Right cardiac atrium (tissue), 5 donors: ENCODE results near the gene CRYGC. TPM values are rescaled to one million over a fixed set of nuclear protein-coding genes. Genes with fewer than 3 reads are reported as not detected.

Source experiments
- ATAC-seq, 2 donors: fragments of 200-7000 bp; cut with Tn5 transposase; one replicate each; pipeline versions ENCODE4 v1.8.0 to v1.9.1; 2020; ENCODE audit warnings: moderate library complexity in 2 of 2, mild to moderate bottlenecking in 1 of 2
- DNase-seq, 3 donors: peaks; one replicate each; pipeline ENCODE4 v3.0.0-alpha.2; 2020
- H3K27ac ChIP-seq: one replicate; pipeline ENCODE4 v1.5.1; 2013; ENCODE audit warnings: mild to moderate bottlenecking, low read length, control low read depth, moderate library complexity
- H3K27me3 ChIP-seq: one replicate; pipeline ENCODE4 v1.6.1; 2013; ENCODE audit not compliant: control insufficient read depth, insufficient read depth
- H3K4me1 ChIP-seq: one replicate; pipeline ENCODE4 v1.6.1; 2013; ENCODE audit warnings: low read length; ENCODE audit not compliant: control insufficient read depth, insufficient read depth
- H3K4me3 ChIP-seq: one replicate; pipeline ENCODE4 v1.5.1; 2013; ENCODE audit warnings: low read length, control low read depth
- H3K9me3 ChIP-seq: one replicate; pipeline ENCODE4 v1.6.1; 2013; ENCODE audit warnings: low read length; ENCODE audit not compliant: control insufficient read depth
- WGBS: extraction: QIAGEN DNeasy Blood & Tissue Kit; methylation state at CpG from one replicate; pipeline ENCODE4 v1.1.7; 2013; 5-methylcytosine and 5-hydroxymethylcytosine counted together
- intact Hi-C, 4 donors: fragments of 100-400 bp; cut with DNase I; formaldehyde crosslinking; loops; one replicate each; pipeline versions ENCODE4 v1.11.0 to v1.14.0; 2022 to 2023
- polyA plus RNA-seq: library from polyadenylated mRNA; stranded (reverse); fragments of 200-250 nt; gene quantifications from one replicate; pipeline ENCODE4 v1.2.3, GENCODE V29; 2013
- total RNA-seq, 4 donors: library from RNA; stranded (reverse); fragmentation: NEBNext Ultra II Directional; extraction: Animal tissue kit (Norgen Biotek cat#: 25700); gene quantifications; one replicate each; pipeline ENCODE4 v1.2.1, GENCODE V29; 2021
- donor health status: healthy with polysubstance abuse.
- donor health status: DM: no; HTN: yes; CAD: no.
- donor health status: DM: no; HTN: no; CAD: no.
- donor health status: DM: no; HTN: yes; CAD: no; lungs with severe emphysema.
- donor health status: DM: yes; HTN: yes; CAD: no.

Gene CRYGC
- total and polyA plus RNA-seq, 5 donors: not detected

DNA sequence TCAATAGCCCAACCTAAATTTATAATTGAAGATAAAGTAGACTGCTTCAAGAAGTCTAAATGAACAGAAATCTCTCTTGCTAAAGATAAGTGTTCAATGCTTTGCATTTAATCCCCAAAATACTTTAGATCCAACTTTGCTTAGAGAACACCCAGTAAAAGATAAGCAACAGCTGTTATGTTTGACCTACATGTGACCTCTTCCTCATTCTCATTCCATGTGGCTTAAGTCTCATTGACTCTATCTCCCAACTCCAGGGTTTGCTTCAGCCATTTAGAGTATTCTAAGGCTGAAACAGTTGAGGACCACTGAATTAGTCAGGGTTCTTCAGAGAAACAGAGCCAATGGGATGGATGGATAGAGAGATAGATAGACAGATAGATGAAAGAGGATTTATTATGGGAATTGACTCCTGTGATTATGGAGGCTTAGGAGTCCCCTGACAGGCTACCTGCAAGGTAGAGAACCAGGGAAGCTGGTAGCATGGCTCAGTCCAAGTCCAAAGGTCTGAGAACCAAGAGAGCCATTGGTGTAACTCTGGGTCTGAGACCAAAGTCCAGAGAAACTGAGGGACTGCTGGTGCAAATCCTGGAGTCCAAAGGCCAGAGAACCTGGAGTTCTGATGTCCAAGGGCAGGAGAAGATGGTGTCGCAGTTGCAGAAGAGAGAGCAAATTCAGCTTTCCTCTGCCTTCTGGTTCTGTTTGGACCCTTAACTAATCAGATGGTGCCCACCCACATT, 37.4 kb downstream of the CRYGC start:
- no peak overlapping the region for H3K4me3 ChIP-seq
- no peaks in the 10 kb centered on the region for H3K9me3 ChIP-seq
- ATAC-seq (no peak), DNase-seq (no peak)
- H3K27me3 ChIP-seq: no peaks in the 10 kb centered on the region
- H3K27ac ChIP-seq: no peak overlapping the region
- no peaks in the 10 kb centered on the region for H3K4me1 ChIP-seq
- WGBS: 100% methylated on average over 1 of the region's 1 CpG
- intact Hi-C loops: no loop called here

DNA sequence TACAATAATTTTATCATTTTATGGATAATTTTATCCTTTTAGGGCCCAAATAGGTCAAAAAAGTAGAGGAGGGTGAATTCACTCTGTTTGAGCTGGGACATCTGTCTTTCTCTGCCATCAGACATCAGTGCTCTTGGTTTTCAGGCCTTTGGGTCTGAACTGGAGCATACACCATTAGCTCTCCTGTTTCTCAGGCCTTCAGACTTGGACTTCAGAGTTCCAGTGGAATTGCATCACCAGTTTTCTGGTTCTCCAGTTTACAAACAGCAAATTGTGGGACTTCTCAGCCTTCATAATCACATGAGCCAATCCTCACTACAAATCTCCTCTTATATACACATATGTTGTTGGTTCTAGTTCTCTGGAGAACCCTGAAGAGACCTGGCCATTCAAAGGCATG, 39.2 kb downstream of the CRYGC start:
- Histone ChIP-seq H3K4me3 (no peak overlapping the region), H3K27ac (no peak overlapping the region), H3K9me3 (no peaks in the 10 kb centered on the region), H3K4me1 (no peaks in the 10 kb centered on the region), H3K27me3 (no peaks in the 10 kb centered on the region)
- DNase-seq (no peak), ATAC-seq (no peak)
- intact Hi-C loops: no loop called here

DNA sequence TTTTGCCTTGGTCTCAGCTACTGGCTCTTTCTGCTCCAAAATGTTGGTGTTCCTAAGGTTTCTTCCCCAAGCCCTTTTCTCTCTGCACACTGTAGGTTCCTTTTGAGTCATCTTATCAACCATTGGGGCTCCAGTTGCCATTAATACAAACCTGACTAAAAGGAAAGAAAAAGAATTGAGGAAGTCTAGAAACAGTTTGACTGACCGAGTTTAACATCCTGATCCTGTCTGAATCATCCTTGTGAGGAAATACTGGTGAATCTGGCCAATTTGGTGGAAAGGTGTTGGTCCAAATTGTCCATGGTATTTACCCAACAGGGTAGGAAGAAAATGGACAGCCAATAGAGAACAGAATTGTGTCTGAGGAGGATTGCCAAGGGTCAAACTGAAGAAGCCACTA, 43.6 kb downstream of the CRYGC start:
- Histone ChIP-seq H3K27me3 (no peaks in the 10 kb centered on the region), H3K4me1 (no peaks in the 10 kb centered on the region), H3K9me3 (no peaks in the 10 kb centered on the region), H3K27ac (no peak overlapping the region), H3K4me3 (no peak overlapping the region)
- ATAC-seq (no peak), DNase-seq (no peak)
- 60% methylated on average over 1 of the region's 1 CpG for WGBS
- intact Hi-C loops: no loop called here

DNA sequence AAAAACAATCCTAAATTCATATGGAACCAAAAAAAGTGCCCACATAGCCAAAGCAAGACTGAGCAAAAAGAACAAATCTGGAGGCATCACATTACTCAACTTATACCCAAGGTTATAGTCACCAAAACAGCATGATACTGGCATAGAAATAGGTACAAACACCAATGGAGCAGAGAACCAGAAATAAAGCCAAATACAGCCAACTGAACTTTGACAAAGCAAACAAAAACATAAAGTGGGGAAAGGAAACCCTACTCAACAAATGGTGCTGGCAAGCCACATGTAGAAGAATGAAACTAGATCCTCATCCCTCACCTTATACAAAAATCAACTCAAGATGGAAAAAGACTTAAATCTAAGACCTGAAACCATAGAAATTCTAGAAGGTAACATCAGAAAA, 45.8 kb downstream of the CRYGC start:
- no peaks in the 10 kb centered on the region for H3K9me3 ChIP-seq

More for the DNA sequence above, 45.8 kb downstream of the CRYGC start:
- ATAC-seq (no peak), DNase-seq (no peak)
- intact Hi-C loops: no loop called here
- no peak overlapping the region for H3K27ac ChIP-seq
- H3K4me1 ChIP-seq: no peaks in the 10 kb centered on the region
- H3K27me3 ChIP-seq: no peaks in the 10 kb centered on the region
- no peak overlapping the region for H3K4me3 ChIP-seq

Other genes starting within 250 kb of the CRYGC start
- gene PLEKHM3, start 104.3 kb downstream of the CRYGC start, total RNA-seq: 10 to 100 TPM in 3 of 4 donors, 1 to 10 TPM in 1; 8.9 to 14.7 (median 13.1) TPM
- gene PLEKHM3, start 104.3 kb downstream of the CRYGC start, polyA plus RNA-seq: 6.8 TPM
- 1 to 10 TPM in 1 of 4 donors, not detected in 3; 2.6 TPM for gene CRYGD, start 5.3 kb downstream of the CRYGC start, total RNA-seq
- gene CRYGD, start 5.3 kb downstream of the CRYGC start, polyA plus RNA-seq: not detected
- gene CRYGB, start 16.3 kb upstream of the CRYGC start, total RNA-seq: not detected
- gene CRYGB, start 16.3 kb upstream of the CRYGC start, polyA plus RNA-seq: not detected
- gene CRYGA, start 33.8 kb upstream of the CRYGC start, total RNA-seq: not detected
- not detected for gene CRYGA, start 33.8 kb upstream of the CRYGC start, polyA plus RNA-seq
- not detected for gene C2orf80, start 60.2 kb upstream of the CRYGC start, total RNA-seq
- not detected for gene C2orf80, start 60.2 kb upstream of the CRYGC start, polyA plus RNA-seq
- gene IDH1, start 125.2 kb upstream of the CRYGC start, total RNA-seq: 10 to 100 TPM; 27.0 to 45.0 (median 37.2) TPM
- 18.2 TPM for gene IDH1, start 125.2 kb upstream of the CRYGC start, polyA plus RNA-seq
- 10 to 100 TPM; 17.2 to 20.4 (median 19.9) TPM for gene PIKFYVE, start 136.4 kb upstream of the CRYGC start, total RNA-seq
- 5.0 TPM for gene PIKFYVE, start 136.4 kb upstream of the CRYGC start, polyA plus RNA-seq